ENCODE measurements around the gene NOS1AP.
A peak's percentile ranks its signal among the peaks of the same experiment; 100 is the strongest.

NOS1AP gene

GRCh38 chr1:162069334-162070093 lies at the start of gene NOS1AP:
TSS of gene NOS1AP (plus strand) at chr1:162069691. CDS start at chr1:162070178, 487 bp downstream.
- H3K36me3 Mint-ChIP-seq = no peaks in the 10 kb centered on the region
- ATAC-seq (peak; percentile 98), DNase-seq (ENCODE audit: low spot score in 2 of 2) (peak; percentile 65 to 84)
- peak within 1 kb of the TSS; percentile 73 for H3K4me3 Mint-ChIP-seq
- H3K27ac Mint-ChIP-seq = no peak within 1 kb of the TSS
- H3K9me3 Mint-ChIP-seq = no peaks in the 10 kb centered on the region
- H3K4me1 Mint-ChIP-seq = peaks cover 5% of the 10 kb centered on the region

- no peak overlapping the region for H3K4me3 Mint-ChIP-seq
- H3K36me3 Mint-ChIP-seq = no peaks in the 10 kb centered on the region
- DNase-seq (ENCODE audit: low spot score in 2 of 2) (no peak), ATAC-seq (no peak)
- no peak overlapping the region for H3K27ac Mint-ChIP-seq
- peaks cover 13% of the 10 kb centered on the region for H3K4me1 Mint-ChIP-seq
- no peaks in the 10 kb centered on the region for H3K9me3 Mint-ChIP-seq
Measured at GRCh38 chr1:162020150-162020549, 49.3 kb upstream of the NOS1AP start.

- H3K4me3 Mint-ChIP-seq = no peak overlapping the region
- H3K36me3 Mint-ChIP-seq = no peaks in the 10 kb centered on the region
- H3K27ac Mint-ChIP-seq = no peak overlapping the region
- peaks cover 13% of the 10 kb centered on the region for H3K4me1 Mint-ChIP-seq
- DNase-seq (ENCODE audit: low spot score in 2 of 2) (no peak), ATAC-seq (no peak)
- no peaks in the 10 kb centered on the region for H3K9me3 Mint-ChIP-seq
Measured at GRCh38 chr1:162021124-162021523, 48.4 kb upstream of the NOS1AP start.

GRCh38 chr1:162022626-162023025 lies 46.9 kb upstream of the NOS1AP start:
- Mint-ChIP-seq H3K9me3 (no peaks in the 10 kb centered on the region), H3K36me3 (no peaks in the 10 kb centered on the region), H3K4me3 (peak overlapping the region; percentile 84), H3K27ac (no peak overlapping the region), H3K4me1 (peaks cover 13% of the 10 kb centered on the region)
- DNase-seq (ENCODE audit: low spot score in 2 of 2) (no peak), ATAC-seq (no peak)

GRCh38 chr1:162023181-162023546 lies 46.3 kb upstream of the NOS1AP start:
- ATAC-seq = no peak
- Mint-ChIP-seq H3K4me1 (peaks cover 13% of the 10 kb centered on the region), H3K36me3 (no peaks in the 10 kb centered on the region), H3K4me3 (peak overlapping the region; percentile 84), H3K27ac (no peak overlapping the region), H3K9me3 (no peaks in the 10 kb centered on the region)
- DNase-seq (ENCODE audit: low spot score in 2 of 2) = no peak

GRCh38 chr1:162023547-162024501 lies 45.7 kb upstream of the NOS1AP start, which contains the start of gene OLFML2B:
TSS of gene OLFML2B (minus strand) at chr1:162023869. CDS start at chr1:162023430, 439 bp downstream.
- ATAC-seq (peak; percentile 79), DNase-seq (ENCODE audit: low spot score in 2 of 2) (peak; percentile 11 to 66)
- Mint-ChIP-seq H3K4me1 (peaks cover 13% of the 10 kb centered on the region), H3K4me3 (peak within 1 kb of the TSS; percentile 84), H3K27ac (no peak within 1 kb of the TSS), H3K36me3 (no peaks in the 10 kb centered on the region), H3K9me3 (no peaks in the 10 kb centered on the region)

GRCh38 chr1:162025541-162025940 lies 44.0 kb upstream of the NOS1AP start:
- Mint-ChIP-seq H3K4me3 (no peak overlapping the region), H3K4me1 (peaks cover 13% of the 10 kb centered on the region), H3K36me3 (no peaks in the 10 kb centered on the region), H3K9me3 (no peaks in the 10 kb centered on the region), H3K27ac (no peak overlapping the region)
- DNase-seq (ENCODE audit: low spot score in 2 of 2) (no peak), ATAC-seq (no peak)

- H3K27ac Mint-ChIP-seq = no peak overlapping the region
- H3K9me3 Mint-ChIP-seq = no peaks in the 10 kb centered on the region
- H3K4me3 Mint-ChIP-seq = no peak overlapping the region
- no peak for DNase-seq (ENCODE audit: low spot score in 2 of 2)
- no peaks in the 10 kb centered on the region for H3K36me3 Mint-ChIP-seq
- peaks cover 13% of the 10 kb centered on the region for H3K4me1 Mint-ChIP-seq
- no peak for ATAC-seq
Measured at GRCh38 chr1:162026881-162027280, 42.6 kb upstream of the NOS1AP start.

GRCh38 chr1:162028726-162029125 lies 40.8 kb upstream of the NOS1AP start:
- Mint-ChIP-seq H3K4me3 (no peak overlapping the region), H3K27ac (no peak overlapping the region), H3K36me3 (no peaks in the 10 kb centered on the region), H3K4me1 (peaks cover 7% of the 10 kb centered on the region), H3K9me3 (no peaks in the 10 kb centered on the region)
- DNase-seq (ENCODE audit: low spot score in 2 of 2) (no peak), ATAC-seq (no peak)

GRCh38 chr1:162029157-162029556 lies 40.3 kb upstream of the NOS1AP start:
- Mint-ChIP-seq H3K4me1 (peaks cover 4% of the 10 kb centered on the region), H3K9me3 (no peaks in the 10 kb centered on the region), H3K27ac (no peak overlapping the region), H3K4me3 (no peak overlapping the region), H3K36me3 (no peaks in the 10 kb centered on the region)
- ATAC-seq = no peak
- no peak for DNase-seq (ENCODE audit: low spot score in 2 of 2)

GRCh38 chr1:162030759-162031280 lies 38.7 kb upstream of the NOS1AP start:
- Mint-ChIP-seq H3K36me3 (no peaks in the 10 kb centered on the region), H3K27ac (no peak overlapping the region), H3K9me3 (no peaks in the 10 kb centered on the region), H3K4me3 (no peak overlapping the region), H3K4me1 (no peaks in the 10 kb centered on the region)
- DNase-seq (ENCODE audit: low spot score in 2 of 2) (no peak), ATAC-seq (peak; percentile 42)

GRCh38 chr1:162033428-162033827 lies 36.1 kb upstream of the NOS1AP start:
- ATAC-seq = no peak
- no peak overlapping the region for H3K27ac Mint-ChIP-seq
- no peaks in the 10 kb centered on the region for H3K9me3 Mint-ChIP-seq
- H3K4me3 Mint-ChIP-seq = no peak overlapping the region
- H3K4me1 Mint-ChIP-seq = no peaks in the 10 kb centered on the region
- DNase-seq (ENCODE audit: low spot score in 2 of 2) = no peak
- no peaks in the 10 kb centered on the region for H3K36me3 Mint-ChIP-seq

- ATAC-seq (no peak), DNase-seq (ENCODE audit: low spot score in 2 of 2) (no peak)
- Mint-ChIP-seq H3K4me3 (no peak overlapping the region), H3K27ac (no peak overlapping the region), H3K4me1 (no peaks in the 10 kb centered on the region), H3K9me3 (no peaks in the 10 kb centered on the region), H3K36me3 (no peaks in the 10 kb centered on the region)
Measured at GRCh38 chr1:162035241-162035640, 34.2 kb upstream of the NOS1AP start.

GRCh38 chr1:162036163-162036562 lies 33.3 kb upstream of the NOS1AP start:
- Mint-ChIP-seq H3K27ac (no peak overlapping the region), H3K36me3 (no peaks in the 10 kb centered on the region), H3K9me3 (no peaks in the 10 kb centered on the region), H3K4me3 (no peak overlapping the region), H3K4me1 (no peaks in the 10 kb centered on the region)
- no peak for DNase-seq (ENCODE audit: low spot score in 2 of 2)
- ATAC-seq = no peak

- Mint-ChIP-seq H3K36me3 (no peaks in the 10 kb centered on the region), H3K9me3 (no peaks in the 10 kb centered on the region), H3K4me3 (no peak overlapping the region), H3K4me1 (no peaks in the 10 kb centered on the region), H3K27ac (no peak overlapping the region)
- no peak for ATAC-seq
- DNase-seq (ENCODE audit: low spot score in 2 of 2) = no peak
Measured at GRCh38 chr1:162038624-162039023, 30.9 kb upstream of the NOS1AP start.

All from stimulated activated effector memory CD8-positive, alpha-beta T cell treated with anti-CD3 and anti-CD28 coated beads, Interleukin-12 subunit alpha, Interleukin-12 subunit beta, amount 100 ng/mL, for 72 hours (primary cell).